WTC11 (cell line): ENCODE data around the gene PTPRN. TPM values are rescaled to one million over a fixed set of nuclear protein-coding genes. Genes with fewer than 3 reads are reported as not detected.

Experiments
- ATAC-seq: fragments of 200-7000 bp; cut with Tn5 transposase; 2 replicates; pipeline ENCODE4 v1.10.0; 2021; ENCODE audit warnings: mild to moderate bottlenecking, moderate library complexity
- CTCF ChIA-PET: fragments of 300-600 bp; sonication (Branson Sonifier 250); formaldehyde crosslinking; loops from one replicate; lab custom pipeline; 2021; ENCODE audit warnings: antibody characterized with exemption; lab: Charles Lee
- POLR2A ChIA-PET: fragments of 350-600 bp; sonication (Branson Sonifier 250); formaldehyde crosslinking; loops from one replicate; lab custom pipeline; 2021; ENCODE audit warnings: antibody characterized with exemption; lab: Charles Lee
- DNase-seq: peaks from one replicate; pipeline ENCODE4 v3.0.0; 2021; ENCODE audit warnings: low spot score
- H3K27ac Mint-ChIP-seq: 2 replicates; pipeline ENCODE4 v1.8.0; 2021; ENCODE audit warnings: mixed read lengths
- H3K27me3 Mint-ChIP-seq: 2 replicates; pipeline ENCODE4 v1.8.0; 2021; ENCODE audit warnings: low read depth, mild to moderate bottlenecking, moderate library complexity, mixed read lengths
- H3K36me3 Mint-ChIP-seq: 2 replicates; pipeline ENCODE4 v1.8.0; 2021; ENCODE audit warnings: mixed read lengths
- H3K4me1 Mint-ChIP-seq: 2 replicates; pipeline ENCODE4 v1.8.0; 2022; ENCODE audit warnings: mixed read lengths
- H3K4me3 Mint-ChIP-seq: 2 replicates; pipeline ENCODE4 v1.8.0; 2021; ENCODE audit warnings: mild to moderate bottlenecking, moderate library complexity, mixed read lengths
- H3K9me3 Mint-ChIP-seq: 2 replicates; pipeline ENCODE4 v1.8.0; 2021; ENCODE audit warnings: mixed read lengths
- AFF4 ChIP-seq: sonication (generic); formaldehyde crosslinking; IDR thresholded peaks from 2 replicates; pipeline ENCODE4 v1.8.1; 2023; ENCODE audit warnings: mild to moderate bottlenecking, missing genetic modification reagents, borderline replicate concordance
- ATF1 ChIP-seq: sonication (generic); formaldehyde crosslinking; IDR thresholded peaks from 2 replicates; pipeline ENCODE4 v1.8.1; 2023; ENCODE audit warnings: mild to moderate bottlenecking, moderate library complexity, missing genetic modification reagents
- CTCF ChIP-seq: fragments of 200-600 bp; IDR thresholded peaks from 2 replicates; pipeline ENCODE4 v1.8.0; 2022; ENCODE audit warnings: antibody characterized with exemption
- E2F1 ChIP-seq: sonication (generic); formaldehyde crosslinking; IDR thresholded peaks from 2 replicates; pipeline ENCODE4 v1.8.0; 2022; ENCODE audit warnings: mild to moderate bottlenecking, missing genetic modification reagents
- ESRRA ChIP-seq: sonication (generic); formaldehyde crosslinking; IDR thresholded peaks from 2 replicates; pipeline ENCODE4 v1.8.1; 2022; ENCODE audit warnings: mild to moderate bottlenecking, missing genetic modification reagents, borderline replicate concordance
- ETV6 ChIP-seq: sonication (generic); formaldehyde crosslinking; IDR thresholded peaks from 2 replicates; pipeline ENCODE4 v1.8.1; 2022; ENCODE audit warnings: mild to moderate bottlenecking, missing genetic modification reagents
- FOXK1 ChIP-seq: sonication (generic); formaldehyde crosslinking; IDR thresholded peaks from 2 replicates; pipeline ENCODE4 v1.8.0; 2022; ENCODE audit warnings: mild to moderate bottlenecking, moderate library complexity, missing genetic modification reagents
- GABPB1 ChIP-seq: sonication (generic); formaldehyde crosslinking; IDR thresholded peaks from 2 replicates; pipeline ENCODE4 v1.8.1; 2023; ENCODE audit warnings: mild to moderate bottlenecking, missing genetic modification reagents
- GRHL2 ChIP-seq: fragments of 250-450 bp; sonication (Bioruptor Pico); IDR thresholded peaks from 2 replicates; pipeline ENCODE4 v1.8.0; 2022; ENCODE audit warnings: mild to moderate bottlenecking, moderate library complexity; ENCODE audit not compliant: insufficient replicate concordance, severe bottlenecking
- IRF2 ChIP-seq: sonication (generic); formaldehyde crosslinking; IDR thresholded peaks from 2 replicates; pipeline ENCODE4 v1.8.0; 2022; ENCODE audit warnings: low read depth, missing genetic modification reagents, borderline replicate concordance
- JAZF1 ChIP-seq: fragments of 250-450 bp; sonication (Bioruptor Pico); IDR thresholded peaks from 2 replicates; pipeline ENCODE4 v1.9.0; 2021; ENCODE audit warnings: moderate library complexity, mild to moderate bottlenecking, inconsistent platforms
- MXD4 ChIP-seq: fragments of 250-450 bp; sonication (Bioruptor Pico); IDR thresholded peaks from 2 replicates; pipeline ENCODE4 v1.8.0; 2021; ENCODE audit warnings: mild to moderate bottlenecking, moderate library complexity, borderline replicate concordance
- MYBL2 ChIP-seq: sonication (generic); formaldehyde crosslinking; IDR thresholded peaks from 2 replicates; pipeline ENCODE4 v1.8.1; 2023; ENCODE audit warnings: mild to moderate bottlenecking, moderate library complexity, missing genetic modification reagents
- NR1H2 ChIP-seq: sonication (generic); formaldehyde crosslinking; IDR thresholded peaks from 2 replicates; pipeline ENCODE4 v1.9.0; 2021; ENCODE audit warnings: mild to moderate bottlenecking, moderate library complexity, missing genetic modification reagents
- NR2C2 ChIP-seq: sonication (generic); formaldehyde crosslinking; IDR thresholded peaks from 2 replicates; pipeline ENCODE4 v1.8.0; 2022; ENCODE audit warnings: mild to moderate bottlenecking, missing genetic modification reagents
- OVOL2 ChIP-seq: fragments of 250-450 bp; sonication (Bioruptor Pico); IDR thresholded peaks from 2 replicates; pipeline ENCODE4 v1.9.0; 2021; ENCODE audit warnings: mild to moderate bottlenecking, borderline replicate concordance
- USF2 ChIP-seq: sonication (generic); formaldehyde crosslinking; IDR thresholded peaks from 2 replicates; pipeline ENCODE4 v1.8.1; 2023; ENCODE audit warnings: mild to moderate bottlenecking, missing genetic modification reagents, moderate library complexity
- ZNF232 ChIP-seq: sonication (generic); formaldehyde crosslinking; IDR thresholded peaks from 2 replicates; pipeline ENCODE4 v1.8.0; 2022; ENCODE audit warnings: mild to moderate bottlenecking, missing genetic modification reagents
- ZNF263 ChIP-seq: sonication (generic); formaldehyde crosslinking; IDR thresholded peaks from 2 replicates; pipeline ENCODE4 v1.8.1; 2022; ENCODE audit warnings: low read depth, mild to moderate bottlenecking, moderate library complexity, missing genetic modification reagents
- ZNF512 ChIP-seq: sonication (generic); formaldehyde crosslinking; IDR thresholded peaks from 2 replicates; pipeline ENCODE4 v1.8.1; 2022; ENCODE audit warnings: missing genetic modification reagents, borderline replicate concordance
- ZNF671 ChIP-seq: fragments of 250-450 bp; sonication (Bioruptor Pico); IDR thresholded peaks from 2 replicates; pipeline ENCODE4 v1.8.0; 2021; ENCODE audit warnings: mild to moderate bottlenecking
- total RNA-seq: library from RNA; stranded (reverse); gene quantifications from 3 replicates; pipeline ENCODE4 v1.2.3, GENCODE V29; 2021
- TF ChIP-seq, protein P1 (sequence below): sonication (generic); formaldehyde crosslinking; IDR thresholded peaks from 2 replicates; pipeline ENCODE4 v1.8.1; 2022; ENCODE audit warnings: mild to moderate bottlenecking, missing genetic modification reagents, moderate library complexity, borderline replicate concordance
- TF ChIP-seq, protein P2 (sequence below): fragments of 250-450 bp; sonication (Bioruptor Pico); IDR thresholded peaks from 2 replicates; pipeline ENCODE4 v1.9.0; 2021; ENCODE audit warnings: mild to moderate bottlenecking

The PTPRN gene
- total RNA-seq, 1 experiment from 2014 or later, result 3.8 TPM

GRCh38 chr2:219294356-219295351, 14.5 kb downstream of the PTPRN start (continued):
- TF ChIP-seq OVOL2 (CRISPR knock-in tag) (no peak), ZNF232 (CRISPR knock-in tag) (peak; percentile 27; the same call in 1 of the 2 replicates), ZNF512 (CRISPR knock-in tag) (peak; percentile 93; the same call in 1 of the 2 replicates), NR1H2 (CRISPR knock-in tag) (no peak), ESRRA (CRISPR knock-in tag) (peak; percentile 77; the same call in 1 of the 2 replicates), MYBL2 (no peak), USF2 (CRISPR knock-in tag) (peak; percentile 53), JAZF1 (no peak), E2F1 (CRISPR knock-in tag) (no peak; the same call in 1 of the 2 replicates), GABPB1 (CRISPR knock-in tag) (peak; percentile 75), ATF1 (CRISPR knock-in tag) (peak; percentile 59; the same call in 1 of the 2 replicates), ETV6 (CRISPR knock-in tag) (peak; percentile 58; the same call in 1 of the 2 replicates), ZNF671 (CRISPR knock-in tag) (no peak), NR2C2 (CRISPR knock-in tag) (no peak), IRF2 (CRISPR knock-in tag) (no peak), GRHL2 (no peak)
- TF ChIP-seq, protein P1, sequence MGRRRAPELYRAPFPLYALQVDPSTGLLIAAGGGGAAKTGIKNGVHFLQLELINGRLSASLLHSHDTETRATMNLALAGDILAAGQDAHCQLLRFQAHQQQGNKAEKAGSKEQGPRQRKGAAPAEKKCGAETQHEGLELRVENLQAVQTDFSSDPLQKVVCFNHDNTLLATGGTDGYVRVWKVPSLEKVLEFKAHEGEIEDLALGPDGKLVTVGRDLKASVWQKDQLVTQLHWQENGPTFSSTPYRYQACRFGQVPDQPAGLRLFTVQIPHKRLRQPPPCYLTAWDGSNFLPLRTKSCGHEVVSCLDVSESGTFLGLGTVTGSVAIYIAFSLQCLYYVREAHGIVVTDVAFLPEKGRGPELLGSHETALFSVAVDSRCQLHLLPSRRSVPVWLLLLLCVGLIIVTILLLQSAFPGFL (CRISPR knock-in tag), result no peak
- TF ChIP-seq, protein P2, sequence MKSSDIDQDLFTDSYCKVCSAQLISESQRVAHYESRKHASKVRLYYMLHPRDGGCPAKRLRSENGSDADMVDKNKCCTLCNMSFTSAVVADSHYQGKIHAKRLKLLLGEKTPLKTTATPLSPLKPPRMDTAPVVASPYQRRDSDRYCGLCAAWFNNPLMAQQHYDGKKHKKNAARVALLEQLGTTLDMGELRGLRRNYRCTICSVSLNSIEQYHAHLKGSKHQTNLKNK (CRISPR knock-in tag), result no peak

GRCh38 chr2:219293736-219294231, 15.4 kb downstream of the PTPRN start:
- Mint-ChIP-seq H3K4me3 (peak overlapping the region; percentile 88), H3K36me3 (no peaks in the 10 kb centered on the region), H3K27ac (no peak overlapping the region), H3K9me3 (peaks cover 5% of the 10 kb centered on the region; the same call in 1 of the 2 replicates), H3K4me1 (peaks cover 16% of the 10 kb centered on the region), H3K27me3 (peaks cover 57% of the 10 kb centered on the region)
- DNase-seq (no peak), ATAC-seq (no peak)
- ChIA-PET CTCF (interaction anchor here (1.4 to 5.7 kb wide), 6 partner anchors 8 to 292 kb away, joined by 11 to 158 read pairs (median 25); partner anchors contain the start of genes DNAJB2 and DNPEP), POLR2A (no interaction called here)
- TF ChIP-seq ZNF263 (CRISPR knock-in tag) (no peak), CTCF (no peak), FOXK1 (CRISPR knock-in tag) (no peak), USF2 (CRISPR knock-in tag) (no peak), AFF4 (no peak), NR2C2 (CRISPR knock-in tag) (no peak), MXD4 (CRISPR knock-in tag) (no peak)
